NCI-H69 (cell line): ENCODE measurements around the gene MRPL38.

Experiments
- DNase-seq: peaks from one replicate; lab custom pipeline; 2025; lab: John Stamatoyannopoulos, UW

Gene MRPL38

GRCh38 chr17:75904749-75905521 lies at the start of gene MRPL38:
Gene MRPL38, minus strand, starts transcription at chr17:75904884. Its CDS starts 9 bp downstream, at chr17:75904875.
- peak; percentile 99 for DNase-seq

GRCh38 chr17:75950855-75951554 lies 46.3 kb upstream of the MRPL38 start:
- no peak for DNase-seq

GRCh38 chr17:75950421-75950820 lies 45.7 kb upstream of the MRPL38 start:
- DNase-seq, result no peak

GRCh38 chr17:75945211-75945610 lies 40.5 kb upstream of the MRPL38 start:
- DNase-seq, result peak; percentile 45

- DNase-seq, result no peak
These were observed 38.8 kb upstream of the MRPL38 start for GRCh38 chr17:75943491-75943890.

GRCh38 chr17:75942473-75942872 lies 37.8 kb upstream of the MRPL38 start:
- no peak for DNase-seq

DNA sequence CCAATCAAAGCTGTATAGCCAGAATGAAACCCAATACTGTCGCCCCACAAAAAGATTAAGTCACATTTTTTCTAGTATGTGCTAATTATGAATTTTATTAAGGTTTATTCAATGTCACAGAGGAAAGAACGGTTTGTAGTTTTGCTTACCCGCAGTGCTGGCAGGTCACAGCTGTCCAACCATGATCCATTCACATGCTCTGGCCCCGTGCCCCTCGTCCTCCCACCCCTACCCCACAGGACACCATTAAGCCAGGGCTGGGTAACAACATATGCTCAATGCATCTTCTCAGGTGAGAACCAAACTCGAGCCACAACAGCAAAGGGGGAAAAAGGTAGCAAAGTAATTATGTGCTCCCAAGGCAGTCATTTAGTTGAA lies 36.7 kb upstream of the MRPL38 start:
- peak; percentile 46 for DNase-seq

GRCh38 chr17:75940727-75941441 lies 36.2 kb upstream of the MRPL38 start, which contains the start of gene FBF1:
Gene FBF1, minus strand, starts transcription at chr17:75941042. Its CDS starts 2,893 bp downstream, at chr17:75938149.
- peak; percentile 99 for DNase-seq

GRCh38 chr17:75937652-75938051 lies 33.0 kb upstream of the MRPL38 start:
- DNase-seq, result no peak

GRCh38 chr17:75933808-75934207 lies 29.1 kb upstream of the MRPL38 start:
- no peak for DNase-seq

GRCh38 chr17:75932852-75933251 lies 28.2 kb upstream of the MRPL38 start:
- no peak for DNase-seq

GRCh38 chr17:75931062-75931461 lies 26.4 kb upstream of the MRPL38 start:
- no peak for DNase-seq

- peak; percentile 71 for DNase-seq
These were observed 22.7 kb upstream of the MRPL38 start for GRCh38 chr17:75927286-75927922.

- DNase-seq, result no peak
These were observed 21.8 kb upstream of the MRPL38 start for GRCh38 chr17:75926456-75926855.

GRCh38 chr17:75925912-75926311 lies 21.2 kb upstream of the MRPL38 start:
- DNase-seq, result no peak

- DNase-seq, result no peak
These were observed 20.4 kb upstream of the MRPL38 start for GRCh38 chr17:75925103-75925502.

GRCh38 chr17:75922963-75923874 lies 18.5 kb upstream of the MRPL38 start:
- no peak for DNase-seq

- DNase-seq, result no peak
These were observed 17.7 kb upstream of the MRPL38 start for GRCh38 chr17:75922173-75922961.

GRCh38 chr17:75921596-75921995 lies 16.9 kb upstream of the MRPL38 start:
- no peak for DNase-seq

- DNase-seq, result peak; percentile 31
These were observed 15.4 kb upstream of the MRPL38 start for GRCh38 chr17:75920045-75920560.
